ENCODE measurements around the gene WFDC6. TPM values are rescaled to one million over a fixed set of nuclear protein-coding genes. Genes with fewer than 3 reads are reported as not detected.

Gene WFDC6
- total and polyA plus RNA-seq, 8 donors, result not detected

- Histone ChIP-seq H3K4me3 (no peak overlapping the region), H3K4me1 (no peaks in the 10 kb centered on the region)
- intact Hi-C loops (cut with DNase I), result no loop called here
Observed at GRCh38 chr20:45487231-45487635, 52.0 kb downstream of the WFDC6 start.

GRCh38 chr20:45485388-45485787 is 53.9 kb downstream of the WFDC6 start:
- Histone ChIP-seq H3K27ac (no peak overlapping the region), H3K4me1 (no peaks in the 10 kb centered on the region), H3K36me3 (no peaks in the 10 kb centered on the region), H3K27me3 (peaks cover 0 to 57% of the 10 kb centered on the region in 2 donors), H3K9me3 (no peaks in the 10 kb centered on the region), H3K4me3 (no peak overlapping the region)
- DNase-seq (no peak), ATAC-seq (no peak)
- intact Hi-C loops (cut with DNase I), result no loop called here
- TF ChIP-seq CTCF (IDR thresholded peaks at IDR 0.05), result no peak

More at GRCh38 chr20:45487231-45487635, 52.0 kb downstream of the WFDC6 start:
- DNase-seq, result peak in 1 of 4 donors; percentile 81
- H3K9me3 ChIP-seq, result no peaks in the 10 kb centered on the region
- peaks cover 0 to 47% of the 10 kb centered on the region in 2 donors for H3K27me3 ChIP-seq
- no peak for TF ChIP-seq CTCF (IDR thresholded peaks at IDR 0.05)
- no peaks in the 10 kb centered on the region for H3K36me3 ChIP-seq
- H3K27ac ChIP-seq, result no peak overlapping the region
- ATAC-seq, result peak; percentile 27

GRCh38 chr20:45484676-45485075 is 54.6 kb downstream of the WFDC6 start:
- Histone ChIP-seq H3K9me3 (no peaks in the 10 kb centered on the region), H3K27me3 (peaks cover 0 to 61% of the 10 kb centered on the region in 2 donors), H3K36me3 (no peaks in the 10 kb centered on the region), H3K4me1 (no peaks in the 10 kb centered on the region), H3K27ac (no peak overlapping the region), H3K4me3 (no peak overlapping the region)
- intact Hi-C loops (cut with DNase I), result no loop called here
- DNase-seq (no peak), ATAC-seq (no peak)
- TF ChIP-seq CTCF (IDR thresholded peaks at IDR 0.05), result no peak

Other genes with a start within 250 kb of the WFDC6 start
- not detected for gene RBPJL, start 232.6 kb downstream of the WFDC6 start, total RNA-seq
- gene RBPJL, start 232.6 kb downstream of the WFDC6 start, polyA plus RNA-seq (ENCODE audit: insufficient read length in 6 of 6), result not detected
- gene MATN4, start 231.2 kb downstream of the WFDC6 start, total RNA-seq, result under 1 TPM in 1 of 2 donors, not detected in 1; 0.23 TPM
- gene MATN4, start 231.2 kb downstream of the WFDC6 start, polyA plus RNA-seq (ENCODE audit: insufficient read length in 6 of 6), result under 1 TPM in 3 of 6 donors, not detected in 3; 0.07 to 0.14 (median 0.11) TPM
- gene SDC4, start 191.1 kb downstream of the WFDC6 start, total RNA-seq, result 100 to 1,000 TPM; 199 to 329 TPM
- 100 to 1,000 TPM; 183 to 284 (median 206) TPM for gene SDC4, start 191.1 kb downstream of the WFDC6 start, polyA plus RNA-seq (ENCODE audit: insufficient read length in 6 of 6)
- 10 to 100 TPM; 44.3 to 48.8 TPM for gene SYS1, start 176.3 kb downstream of the WFDC6 start, total RNA-seq
- 10 to 100 TPM; 20.8 to 27.3 (median 23.1) TPM for gene SYS1, start 176.3 kb downstream of the WFDC6 start, polyA plus RNA-seq (ENCODE audit: insufficient read length in 6 of 6)
- gene TP53TG5, start 161.2 kb downstream of the WFDC6 start, total RNA-seq, result under 1 TPM in 1 of 2 donors, not detected in 1; 0.44 TPM
- 1 to 10 TPM in 5 of 6 donors, under 1 TPM in 1; 1.00 to 2.0 (median 1.6) TPM for gene TP53TG5, start 161.2 kb downstream of the WFDC6 start, polyA plus RNA-seq (ENCODE audit: insufficient read length in 6 of 6)
- gene DBNDD2, start 131.2 kb downstream of the WFDC6 start, total RNA-seq, result 10 to 100 TPM; 53.1 to 66.4 TPM
- 10 to 100 TPM; 18.9 to 22.9 (median 20.4) TPM for gene DBNDD2, start 131.2 kb downstream of the WFDC6 start, polyA plus RNA-seq (ENCODE audit: insufficient read length in 6 of 6)
- 10 to 100 TPM; 85.7 to 90.9 TPM for gene PIGT, start 123.3 kb downstream of the WFDC6 start, total RNA-seq
- gene PIGT, start 123.3 kb downstream of the WFDC6 start, polyA plus RNA-seq (ENCODE audit: insufficient read length in 6 of 6), result 10 to 100 TPM; 72.8 to 96.7 (median 79.9) TPM
- gene WFDC2, start 69.7 kb downstream of the WFDC6 start, total RNA-seq, result 100 to 1,000 TPM; 232 to 258 TPM
- gene WFDC2, start 69.7 kb downstream of the WFDC6 start, polyA plus RNA-seq (ENCODE audit: insufficient read length in 6 of 6), result 10 to 100 TPM; 28.7 to 40.9 (median 33.6) TPM
- not detected for gene SPINT3, start 23.9 kb downstream of the WFDC6 start, total RNA-seq
- gene SPINT3, start 23.9 kb downstream of the WFDC6 start, polyA plus RNA-seq (ENCODE audit: insufficient read length in 6 of 6), result not detected
- not detected for gene EPPIN, start 7.9 kb upstream of the WFDC6 start, total RNA-seq
- under 1 TPM; 0.10 to 0.37 (median 0.20) TPM for gene EPPIN, start 7.9 kb upstream of the WFDC6 start, polyA plus RNA-seq (ENCODE audit: insufficient read length in 6 of 6)
- gene WFDC8, start 39.8 kb upstream of the WFDC6 start, total RNA-seq, result not detected
- under 1 TPM in 1 of 6 donors, not detected in 5; 0.28 TPM for gene WFDC8, start 39.8 kb upstream of the WFDC6 start, polyA plus RNA-seq (ENCODE audit: insufficient read length in 6 of 6)
- not detected for gene WFDC10A, start 90.3 kb upstream of the WFDC6 start, total RNA-seq
- gene WFDC10A, start 90.3 kb upstream of the WFDC6 start, polyA plus RNA-seq (ENCODE audit: insufficient read length in 6 of 6), result not detected
- not detected for gene WFDC9, start 91.8 kb upstream of the WFDC6 start, total RNA-seq
- not detected for gene WFDC9, start 91.8 kb upstream of the WFDC6 start, polyA plus RNA-seq (ENCODE audit: insufficient read length in 6 of 6)
- gene WFDC11, start 130.8 kb upstream of the WFDC6 start, total RNA-seq, result not detected
- not detected for gene WFDC11, start 130.8 kb upstream of the WFDC6 start, polyA plus RNA-seq (ENCODE audit: insufficient read length in 6 of 6)
- gene WFDC13, start 162.6 kb upstream of the WFDC6 start, total RNA-seq, result not detected
- not detected for gene WFDC13, start 162.6 kb upstream of the WFDC6 start, polyA plus RNA-seq (ENCODE audit: insufficient read length in 6 of 6)
- gene WFDC10B, start 165.5 kb upstream of the WFDC6 start, total RNA-seq, result 1 to 10 TPM in 1 of 2 donors, under 1 TPM in 1; 0.44 to 1.2 TPM
- not detected for gene WFDC10B, start 165.5 kb upstream of the WFDC6 start, polyA plus RNA-seq (ENCODE audit: insufficient read length in 6 of 6)
- not detected for gene SPINT4, start 182.9 kb upstream of the WFDC6 start, total RNA-seq
- gene SPINT4, start 182.9 kb upstream of the WFDC6 start, polyA plus RNA-seq (ENCODE audit: insufficient read length in 6 of 6), result not detected

All from left lung (tissue), 10 donors.